HG03565 (cell line): ENCODE measurements around the gene SFMBT2.
"Not testable (repeated sequence)": the region's sequence is repeated elsewhere in the genome, so short reads cannot be mapped to it uniquely, and the experiment has no call there.

ENCODE experiments used
- ATAC-seq: cut with Tn5 transposase; IDR thresholded peaks from one replicate; pipeline ENCODE4 v1.9.1; 2021; ENCODE audit warnings: mild to moderate bottlenecking, moderate library complexity; ENCODE audit not compliant: unreplicated experiment

The SFMBT2 gene

DNA sequence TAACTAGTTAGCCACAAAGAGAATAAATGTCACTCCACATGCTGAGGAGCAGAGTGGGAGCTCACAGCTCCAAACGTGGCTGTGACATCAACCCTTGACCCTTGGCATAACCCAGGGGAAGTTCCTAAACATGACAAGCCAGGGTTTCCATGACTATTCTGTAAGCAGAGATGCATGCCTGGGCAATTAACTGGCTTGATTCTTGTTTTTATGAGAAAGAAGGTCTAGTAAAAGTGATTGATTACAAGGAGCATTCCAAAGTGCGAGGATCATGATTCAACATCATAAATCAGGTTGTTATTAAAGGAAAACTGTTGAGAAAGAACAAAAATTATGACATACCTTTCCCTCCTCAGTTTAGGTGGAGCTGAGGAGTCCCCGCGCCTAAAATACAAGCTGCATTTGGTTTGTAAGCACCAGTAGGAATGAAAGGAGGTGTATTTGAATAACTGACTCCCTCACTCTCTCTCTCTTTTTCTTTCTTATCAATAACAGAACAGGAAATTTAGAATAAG lies 108.4 kb downstream of the SFMBT2 start:
- ATAC-seq, result no peak

DNA sequence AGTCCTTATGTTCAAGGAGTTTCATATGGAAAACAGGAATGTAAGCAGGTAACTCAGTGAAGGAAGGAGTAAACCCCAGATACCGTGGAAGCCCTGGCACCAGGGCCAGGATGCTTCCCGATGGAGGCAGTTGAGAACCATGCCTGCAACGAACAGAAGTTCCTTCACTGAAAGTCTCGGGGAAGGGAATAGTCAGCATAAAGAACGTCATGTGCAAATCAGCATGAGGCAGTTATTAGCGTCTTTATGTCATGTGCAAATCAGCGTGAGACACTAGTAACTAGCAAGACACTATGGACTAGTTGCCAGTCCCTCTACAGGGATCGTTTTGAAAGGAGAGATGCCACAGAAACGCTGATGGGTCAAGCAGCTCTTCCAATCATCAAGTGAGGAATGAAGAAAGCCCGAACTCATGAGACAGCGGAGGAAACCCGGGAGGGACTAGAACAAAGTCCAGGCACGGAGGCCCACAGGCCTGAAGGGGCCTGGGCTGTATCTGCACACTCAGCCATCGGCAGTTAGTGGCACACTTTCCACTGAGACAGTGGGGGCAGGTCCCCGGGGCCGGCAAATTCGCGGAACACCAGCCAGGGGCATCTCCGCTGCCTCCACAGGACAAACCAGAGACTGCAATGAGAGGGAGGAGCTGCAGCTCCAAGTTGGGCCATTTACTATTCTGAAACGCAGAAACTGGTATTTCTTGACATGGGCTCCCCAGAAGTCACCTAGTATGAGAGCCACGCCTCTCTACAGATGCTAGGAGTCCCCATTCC lies 109.6 kb downstream of the SFMBT2 start:
- ATAC-seq, result no peak

DNA sequence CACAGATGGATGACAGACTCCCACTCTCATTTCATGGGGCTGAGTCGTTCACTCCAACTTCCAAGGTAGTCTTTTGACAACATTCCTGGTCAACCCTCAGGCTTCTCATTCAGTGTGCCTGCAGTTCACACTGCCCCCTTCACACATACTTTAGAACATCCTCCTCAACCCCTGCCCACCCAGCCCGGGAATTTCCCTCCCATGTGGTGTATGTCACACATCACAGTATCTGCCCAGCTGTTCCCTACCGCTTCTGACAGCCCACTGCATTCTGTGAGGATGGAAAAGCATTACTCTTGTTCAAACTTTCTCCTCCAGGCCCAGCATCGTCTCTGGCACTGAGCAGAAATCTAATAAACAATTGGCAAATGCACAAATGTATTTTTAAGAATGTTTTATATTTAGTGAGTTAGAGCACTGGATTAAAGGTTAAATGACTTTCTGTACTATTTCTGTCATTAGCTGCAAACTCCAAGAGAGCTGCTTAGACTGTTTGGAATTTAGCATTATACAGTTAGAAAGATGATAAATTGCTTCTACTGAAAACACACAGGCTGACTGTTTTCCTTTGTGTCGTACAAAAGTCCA lies 110.4 kb downstream of the SFMBT2 start:
- ATAC-seq, result no peak

DNA sequence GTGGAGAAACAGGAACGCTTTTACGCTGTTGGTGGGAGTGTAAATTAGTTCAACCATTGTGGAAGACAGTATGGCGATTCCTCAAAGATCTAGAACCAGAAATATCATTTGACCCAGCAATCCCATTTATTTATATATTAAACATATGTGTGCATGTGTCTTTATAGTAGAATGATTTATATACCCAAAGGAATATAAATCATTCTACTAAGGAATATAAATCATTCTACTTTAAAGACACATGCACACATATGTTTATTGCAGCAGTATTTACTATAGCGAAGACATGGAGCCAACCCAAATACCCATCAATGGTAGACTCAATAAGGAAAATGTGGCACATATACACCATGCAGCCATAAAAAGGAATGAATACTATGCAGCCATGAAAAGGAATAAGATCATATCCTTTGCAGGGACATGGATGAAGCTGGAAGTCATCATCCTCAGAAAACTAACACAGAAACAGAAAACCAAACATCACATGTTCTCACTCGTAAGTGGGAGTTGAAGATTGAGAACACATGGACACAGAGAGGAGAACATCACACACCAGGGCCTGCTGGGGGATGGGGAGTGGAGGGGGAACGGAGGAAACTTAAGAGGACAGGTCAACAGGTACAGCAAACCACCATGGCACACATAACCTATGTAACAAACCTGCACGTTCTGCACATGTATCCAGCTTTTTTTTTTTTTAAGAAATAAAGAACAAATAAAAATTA lies 111.1 kb downstream of the SFMBT2 start:
- ATAC-seq, result not testable (repeated sequence)

DNA sequence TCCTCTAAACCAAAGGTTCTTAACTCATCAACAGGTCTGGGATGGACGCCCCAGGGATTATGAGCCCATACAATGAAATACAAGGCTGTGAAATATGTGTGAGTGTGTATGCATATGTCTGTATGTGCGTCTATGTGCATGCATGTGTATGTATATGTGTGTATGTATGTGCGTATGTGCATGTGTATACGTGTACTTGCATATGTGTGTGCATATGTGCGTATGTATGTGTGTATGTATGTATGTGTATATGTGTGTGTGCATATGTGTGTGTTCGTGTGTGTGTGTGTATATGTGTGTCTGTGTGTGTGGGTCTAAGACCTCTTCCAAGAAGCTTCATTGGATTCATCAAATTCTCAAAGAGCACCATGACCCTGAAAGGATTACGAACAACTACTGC lies 112.3 kb downstream of the SFMBT2 start:
- ATAC-seq, result no peak

GRCh38 chr10:7297094-7297493 lies 113.7 kb downstream of the SFMBT2 start:
- no peak for ATAC-seq

DNA sequence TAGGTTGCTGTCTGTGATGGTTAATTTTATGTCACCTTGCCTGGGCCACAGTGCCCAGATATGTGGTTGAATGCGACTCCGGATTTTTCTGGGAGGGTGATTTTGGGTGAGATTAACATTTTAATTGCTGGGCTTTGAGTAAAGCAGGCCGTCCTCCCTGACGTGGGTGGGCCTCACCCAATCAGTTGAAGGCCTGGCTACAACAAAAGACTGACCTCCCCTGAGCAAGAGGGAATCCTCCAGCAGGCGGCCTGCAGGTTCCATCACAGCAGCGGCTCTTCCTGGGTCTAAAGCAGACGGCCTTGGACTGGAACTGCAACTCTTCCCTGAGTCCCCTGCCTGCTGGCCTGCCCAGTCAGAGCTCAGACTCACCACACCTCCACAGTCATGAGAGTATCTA lies 114.2 kb downstream of the SFMBT2 start:
- ATAC-seq, result no peak

GRCh38 chr10:7296076-7296475 lies 114.8 kb downstream of the SFMBT2 start:
- ATAC-seq, result no peak

GRCh38 chr10:7293378-7293920 lies 117.4 kb downstream of the SFMBT2 start:
- no peak for ATAC-seq

DNA sequence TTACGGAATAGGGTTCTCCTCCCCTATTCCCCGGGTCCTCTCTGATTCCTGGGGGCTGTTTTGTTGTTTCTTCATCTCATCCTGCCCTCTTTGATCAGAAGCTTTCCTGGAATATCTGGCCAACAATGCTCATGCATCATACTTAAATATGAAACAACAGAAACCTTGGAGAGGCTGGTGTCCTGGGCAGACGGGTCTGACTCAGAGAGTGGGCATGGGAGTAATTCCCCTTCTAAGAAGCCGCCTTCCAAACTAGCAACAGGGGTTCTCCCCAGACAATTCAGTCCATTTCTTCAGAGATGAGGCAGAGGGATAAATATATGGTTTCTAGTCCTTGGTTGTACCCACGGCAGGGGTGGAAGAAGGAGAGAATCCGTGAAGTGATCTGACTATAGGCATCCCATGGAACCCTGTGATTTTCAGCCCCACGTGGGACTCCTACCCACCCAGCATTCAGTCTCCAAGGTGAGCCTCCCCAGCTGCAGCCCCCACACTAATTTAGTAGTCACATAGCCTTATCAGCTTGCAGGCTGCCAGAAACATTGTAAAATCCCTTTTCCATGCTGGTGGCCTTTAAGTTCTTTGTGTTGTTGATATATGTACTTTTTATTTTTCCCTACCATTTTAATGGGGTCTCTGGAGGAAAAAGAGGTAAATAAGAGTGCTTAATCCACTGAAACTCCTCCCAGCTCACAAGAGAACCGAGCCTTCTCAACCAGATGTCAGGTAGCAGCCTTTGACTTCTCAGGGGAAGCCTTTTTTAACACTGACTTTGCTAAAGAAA lies 119.2 kb downstream of the SFMBT2 start:
- ATAC-seq, result no peak

GRCh38 chr10:7288060-7288690 lies 122.7 kb downstream of the SFMBT2 start:
- no peak for ATAC-seq

DNA sequence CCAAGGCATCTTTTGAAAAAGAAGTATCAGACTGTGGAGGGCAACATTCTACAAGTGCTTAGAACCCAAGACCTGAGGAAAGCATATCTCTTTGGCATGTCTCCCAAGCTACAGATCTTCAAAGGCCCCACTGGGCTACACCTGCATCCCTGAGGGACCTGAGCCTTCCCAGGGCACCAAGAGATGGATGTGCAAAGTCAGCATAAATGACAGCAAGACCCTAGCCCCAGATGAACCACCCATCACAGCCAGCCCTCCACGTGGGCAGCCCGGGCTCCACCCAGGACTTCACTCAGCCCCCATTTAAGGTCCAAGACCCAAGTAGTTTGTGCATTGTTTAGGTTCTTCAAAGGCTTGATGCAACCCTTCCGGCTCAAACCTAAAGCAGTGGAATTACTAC lies 123.5 kb downstream of the SFMBT2 start:
- ATAC-seq, result no peak

- ATAC-seq, result no peak
Observed at GRCh38 chr10:7285522-7286322, 125.1 kb downstream of the SFMBT2 start.

GRCh38 chr10:7283246-7283645 lies 127.6 kb downstream of the SFMBT2 start:
- ATAC-seq, result no peak

- ATAC-seq, result no peak
Observed at GRCh38 chr10:7282457-7282856, 128.4 kb downstream of the SFMBT2 start.

GRCh38 chr10:7281429-7281828 lies 129.4 kb downstream of the SFMBT2 start:
- no peak for ATAC-seq

- ATAC-seq, result no peak
Observed at GRCh38 chr10:7279303-7279702, 131.5 kb downstream of the SFMBT2 start.

GRCh38 chr10:7277867-7278266 lies 133.0 kb downstream of the SFMBT2 start:
- ATAC-seq, result no peak

DNA sequence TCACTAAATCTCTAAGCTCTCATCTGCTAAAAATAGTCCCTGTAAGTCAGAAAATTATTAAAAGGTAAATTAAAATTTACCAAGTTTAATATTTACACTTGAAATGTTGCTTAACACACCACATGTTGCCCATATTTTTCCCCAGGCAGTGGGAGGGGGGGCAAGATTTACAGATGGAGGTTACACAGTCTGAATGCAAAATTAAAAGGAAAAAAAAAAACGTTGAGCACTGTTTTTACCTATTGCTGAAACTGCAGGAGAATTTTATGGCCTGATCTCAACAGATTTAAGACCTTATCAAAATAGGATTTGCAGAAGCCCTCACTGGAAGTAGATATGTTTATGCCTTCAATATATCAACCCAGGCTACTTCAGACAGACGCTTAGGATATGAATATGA lies 133.4 kb downstream of the SFMBT2 start:
- ATAC-seq, result no peak
